Choroid plexus epithelial cell (primary cell): Measurements from ENCODE around the gene ASAP3.

Experiments used
- DNase-seq: peaks from one replicate; pipeline ENCODE4 v3.0.0-alpha.2; 2010; ENCODE audit warnings: low read depth
- H3K4me3 ChIP-seq: 2 replicates; pipeline ENCODE4 v1.5.1; 2011; ENCODE audit warnings: low read depth, mild to moderate bottlenecking, control low read depth, low read length, moderate library complexity
- TF ChIP-seq, protein P1 (sequence below): conservative IDR thresholded peaks from 2 replicates; pipeline ENCODE4 v1.5.1; 2011; ENCODE audit warnings: low read depth, mild to moderate bottlenecking, control low read depth, inconsistent platforms, low read length, moderate library complexity

The ASAP3 gene

DNA sequence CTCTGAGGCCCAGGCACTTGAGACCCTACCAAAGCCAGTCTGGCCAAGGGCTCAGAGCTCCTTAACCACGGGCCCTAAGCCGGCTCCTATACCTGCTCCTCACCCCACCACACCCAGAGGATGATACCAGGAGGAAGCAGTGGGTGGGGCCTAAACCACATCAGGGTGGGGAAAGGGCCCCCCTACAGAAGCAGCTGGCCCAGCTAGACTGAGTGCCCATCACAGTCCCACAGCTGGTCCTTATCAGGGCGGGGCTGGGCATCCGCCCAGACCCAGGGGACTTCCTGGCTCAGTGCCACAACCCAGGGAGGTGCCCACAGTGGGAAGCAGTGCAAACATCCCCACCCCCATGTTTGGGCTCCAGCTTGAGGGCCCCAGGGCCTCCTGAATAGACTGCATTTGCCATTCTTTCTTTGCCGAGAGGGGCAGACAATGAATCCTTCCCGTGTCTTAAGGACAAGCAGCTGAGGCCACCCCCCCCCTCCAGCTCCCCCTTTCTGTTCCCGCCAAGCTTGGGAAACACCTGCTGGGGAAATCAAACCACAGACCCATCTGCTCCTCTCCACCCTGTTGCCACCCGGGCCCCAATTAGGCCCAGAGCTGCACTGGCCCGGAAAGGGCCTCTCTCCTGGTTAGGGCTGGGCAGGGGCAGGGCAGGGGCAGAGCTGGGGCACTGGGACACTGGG, 40.9 kb upstream of the ASAP3 start:
- TF ChIP-seq, protein P1, sequence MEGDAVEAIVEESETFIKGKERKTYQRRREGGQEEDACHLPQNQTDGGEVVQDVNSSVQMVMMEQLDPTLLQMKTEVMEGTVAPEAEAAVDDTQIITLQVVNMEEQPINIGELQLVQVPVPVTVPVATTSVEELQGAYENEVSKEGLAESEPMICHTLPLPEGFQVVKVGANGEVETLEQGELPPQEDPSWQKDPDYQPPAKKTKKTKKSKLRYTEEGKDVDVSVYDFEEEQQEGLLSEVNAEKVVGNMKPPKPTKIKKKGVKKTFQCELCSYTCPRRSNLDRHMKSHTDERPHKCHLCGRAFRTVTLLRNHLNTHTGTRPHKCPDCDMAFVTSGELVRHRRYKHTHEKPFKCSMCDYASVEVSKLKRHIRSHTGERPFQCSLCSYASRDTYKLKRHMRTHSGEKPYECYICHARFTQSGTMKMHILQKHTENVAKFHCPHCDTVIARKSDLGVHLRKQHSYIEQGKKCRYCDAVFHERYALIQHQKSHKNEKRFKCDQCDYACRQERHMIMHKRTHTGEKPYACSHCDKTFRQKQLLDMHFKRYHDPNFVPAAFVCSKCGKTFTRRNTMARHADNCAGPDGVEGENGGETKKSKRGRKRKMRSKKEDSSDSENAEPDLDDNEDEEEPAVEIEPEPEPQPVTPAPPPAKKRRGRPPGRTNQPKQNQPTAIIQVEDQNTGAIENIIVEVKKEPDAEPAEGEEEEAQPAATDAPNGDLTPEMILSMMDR, result no peak
- no peak for DNase-seq
- no peak overlapping the region for H3K4me3 ChIP-seq

DNA sequence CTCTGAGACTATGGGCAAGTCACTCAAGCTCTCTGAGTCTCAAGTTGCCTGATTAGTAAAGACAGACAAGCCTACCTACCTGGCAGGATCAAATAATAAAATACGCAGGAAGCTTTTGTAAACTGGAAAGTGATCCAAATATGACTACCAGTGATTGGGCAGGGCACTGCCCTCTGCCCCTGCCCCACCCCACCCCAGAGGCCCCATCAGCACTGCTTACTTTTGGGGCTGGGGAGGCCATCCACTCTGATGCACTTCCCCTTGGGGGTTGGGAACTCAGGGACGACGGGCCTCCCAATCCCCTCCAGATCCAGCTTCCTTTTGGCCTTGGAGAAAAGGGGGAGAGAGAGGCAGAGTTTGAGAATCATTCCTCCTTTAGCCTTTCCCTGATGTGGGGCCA, 40.2 kb upstream of the ASAP3 start:
- DNase-seq, result no peak
- TF ChIP-seq, protein P1, result no peak
- no peak overlapping the region for H3K4me3 ChIP-seq

DNA sequence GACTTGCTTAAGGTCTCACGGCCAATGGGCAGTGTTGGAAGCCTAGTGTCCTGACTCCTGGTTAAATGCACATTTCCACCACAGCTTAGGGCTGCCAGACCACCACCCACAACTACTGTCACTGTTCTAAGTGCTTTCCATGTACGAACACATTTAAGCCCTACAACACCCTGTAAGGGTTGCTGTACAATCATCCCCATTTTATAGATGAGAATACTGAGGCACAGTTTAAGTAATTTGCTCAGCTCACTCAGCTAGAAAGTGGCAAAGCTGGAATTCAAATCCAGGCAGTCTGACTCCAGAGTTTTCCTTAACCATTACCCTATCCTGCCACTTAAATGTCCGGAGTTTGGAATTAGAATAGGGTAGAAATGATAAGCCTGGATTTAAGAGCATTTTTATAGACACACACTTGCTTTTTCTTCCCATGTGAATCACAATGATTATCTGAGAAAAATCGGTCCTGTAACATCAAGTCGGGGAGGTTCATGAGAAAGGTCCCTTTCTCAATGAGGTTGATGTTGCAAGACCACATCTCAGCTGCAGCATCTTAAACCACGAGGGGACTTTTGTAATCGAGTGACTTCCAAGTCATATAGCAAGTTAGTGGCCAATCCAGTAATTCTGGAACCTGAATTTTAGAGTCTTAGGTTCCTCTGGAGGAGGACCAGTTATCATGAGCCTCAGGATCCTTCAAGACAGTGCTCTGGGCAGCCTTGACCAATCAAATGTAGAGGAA, 38.4 kb upstream of the ASAP3 start:
- no peak overlapping the region for H3K4me3 ChIP-seq
- TF ChIP-seq, protein P1, result no peak
- peak; percentile 53 for DNase-seq

DNA sequence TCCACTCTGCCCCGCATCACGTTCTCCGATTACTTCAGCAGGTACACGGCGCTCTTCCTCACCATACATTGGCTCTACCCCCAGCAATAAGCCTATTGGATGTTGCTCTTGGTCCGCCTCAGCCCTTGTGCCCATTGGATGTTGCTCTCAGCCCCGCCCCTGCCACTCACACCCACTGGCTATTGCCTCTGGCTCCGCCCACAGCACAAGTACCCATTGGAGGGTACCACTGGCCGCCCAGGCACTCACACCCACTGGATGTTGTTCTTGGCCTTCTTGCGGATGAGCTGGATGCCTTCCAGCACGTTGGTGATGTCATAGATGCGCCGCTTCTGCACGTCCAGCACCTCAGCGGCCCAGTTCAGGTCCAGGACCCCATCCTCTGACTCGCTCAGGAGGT, 37.6 kb upstream of the ASAP3 start:
- H3K4me3 ChIP-seq, result no peak overlapping the region
- TF ChIP-seq, protein P1, result no peak
- no peak for DNase-seq

DNA sequence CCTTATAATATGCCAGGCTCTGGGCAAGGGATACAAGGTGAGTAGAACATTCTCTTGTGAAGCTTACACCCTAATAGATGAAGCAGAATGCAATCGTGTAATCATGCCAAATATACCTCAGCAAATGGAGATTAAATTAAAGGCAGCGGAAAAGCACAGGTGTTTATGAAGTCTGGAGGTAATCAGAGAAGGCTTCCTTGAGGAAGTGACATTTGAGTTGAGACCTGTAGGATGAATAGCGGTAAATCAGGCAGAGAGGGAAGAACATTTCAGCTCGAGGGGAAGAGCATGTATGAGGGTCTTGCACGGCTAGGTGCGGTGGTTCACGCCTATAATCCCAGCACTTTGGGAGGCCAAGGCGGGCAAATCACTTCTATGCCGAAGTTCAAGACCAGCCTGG, 33.6 kb upstream of the ASAP3 start:
- H3K4me3 ChIP-seq, result no peak overlapping the region
- DNase-seq, result no peak
- TF ChIP-seq, protein P1, result no peak

DNA sequence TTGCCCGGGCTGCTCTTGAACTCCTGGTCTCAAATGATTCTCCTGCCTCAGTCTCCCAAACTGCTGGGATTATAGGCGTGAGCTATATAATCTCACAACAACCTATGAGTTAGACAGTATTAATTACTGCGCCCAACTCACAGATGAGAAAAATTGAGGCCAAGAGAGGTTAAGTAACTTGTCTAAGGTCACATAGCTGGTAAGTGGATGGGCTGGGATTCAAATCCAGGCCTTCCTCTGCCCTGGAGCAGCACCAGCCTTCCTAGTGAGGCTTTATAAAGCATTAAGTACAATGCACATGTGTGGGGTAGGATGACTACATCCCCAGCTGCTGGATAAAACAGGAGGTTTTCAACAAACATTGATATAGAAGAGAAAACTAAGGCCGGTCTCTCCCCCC, 31.9 kb upstream of the ASAP3 start:
- DNase-seq, result no peak
- TF ChIP-seq, protein P1, result no peak
- H3K4me3 ChIP-seq, result no peak overlapping the region
